ENCODE data around the gene SLC26A1.

DNA sequence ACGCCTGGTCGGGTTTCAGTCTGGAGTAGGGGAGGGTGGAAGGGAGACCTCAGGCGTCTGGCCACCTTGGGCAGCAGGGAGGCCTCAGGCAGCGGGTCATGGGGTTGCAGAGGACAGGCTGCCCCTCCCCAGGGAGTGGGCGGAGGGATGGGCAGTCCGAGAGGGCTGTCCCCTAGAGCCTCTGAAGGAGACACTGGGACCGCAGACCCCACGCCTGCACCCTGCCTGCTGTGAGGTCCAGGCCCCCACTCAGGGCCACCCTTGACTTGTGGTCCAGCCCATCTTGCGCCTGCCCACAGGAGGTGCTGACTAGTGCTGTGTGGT is 34.7 kb upstream of the SLC26A1 start:
- TF ChIP-seq, protein P1, sequence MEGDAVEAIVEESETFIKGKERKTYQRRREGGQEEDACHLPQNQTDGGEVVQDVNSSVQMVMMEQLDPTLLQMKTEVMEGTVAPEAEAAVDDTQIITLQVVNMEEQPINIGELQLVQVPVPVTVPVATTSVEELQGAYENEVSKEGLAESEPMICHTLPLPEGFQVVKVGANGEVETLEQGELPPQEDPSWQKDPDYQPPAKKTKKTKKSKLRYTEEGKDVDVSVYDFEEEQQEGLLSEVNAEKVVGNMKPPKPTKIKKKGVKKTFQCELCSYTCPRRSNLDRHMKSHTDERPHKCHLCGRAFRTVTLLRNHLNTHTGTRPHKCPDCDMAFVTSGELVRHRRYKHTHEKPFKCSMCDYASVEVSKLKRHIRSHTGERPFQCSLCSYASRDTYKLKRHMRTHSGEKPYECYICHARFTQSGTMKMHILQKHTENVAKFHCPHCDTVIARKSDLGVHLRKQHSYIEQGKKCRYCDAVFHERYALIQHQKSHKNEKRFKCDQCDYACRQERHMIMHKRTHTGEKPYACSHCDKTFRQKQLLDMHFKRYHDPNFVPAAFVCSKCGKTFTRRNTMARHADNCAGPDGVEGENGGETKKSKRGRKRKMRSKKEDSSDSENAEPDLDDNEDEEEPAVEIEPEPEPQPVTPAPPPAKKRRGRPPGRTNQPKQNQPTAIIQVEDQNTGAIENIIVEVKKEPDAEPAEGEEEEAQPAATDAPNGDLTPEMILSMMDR (IDR thresholded peaks at IDR 0.05; ENCODE audit: low read length): no peak
- TF ChIP-seq EZH2 (optimal IDR thresholded peaks at IDR 0.05; ENCODE audit: low read depth, low read length) (no peak), EZH2phosphoT487 (IDR thresholded peaks at IDR 0.05; ENCODE audit: low read length) (no peak)

Measured in MM.1S (cell line).